Hematopoietic multipotent progenitor cell treated with erythropoietin and hydrocortisone succinate and interleukin-3 and kit ligand, for 15 days (in vitro differentiated cells): ENCODE data around the gene CNOT6.
A peak's percentile ranks its signal among the peaks of the same experiment; 100 is the strongest.
"Not testable (repeated sequence)": the region's sequence is repeated elsewhere in the genome, so short reads cannot be mapped to it uniquely, and the experiment has no call there.

Experiments used
- DNase-seq: peaks from one replicate; pipeline ENCODE4 v3.0.0-alpha.2; 2015; ENCODE audit warnings: low spot score

CNOT6 gene

GRCh38 chr5:180521101-180521500 is 26.9 kb downstream of the CNOT6 start:
- no peak for DNase-seq

- DNase-seq: no peak
Measured at GRCh38 chr5:180521591-180521990, 27.4 kb downstream of the CNOT6 start.

GRCh38 chr5:180522330-180522729 is 28.2 kb downstream of the CNOT6 start:
- DNase-seq: no peak

- DNase-seq: no peak
Measured at GRCh38 chr5:180523629-180524466, 29.7 kb downstream of the CNOT6 start.

- peak; percentile 41 for DNase-seq
Measured at GRCh38 chr5:180525399-180525798, 31.2 kb downstream of the CNOT6 start.

GRCh38 chr5:180526269-180526668 is 32.1 kb downstream of the CNOT6 start:
- no peak for DNase-seq

GRCh38 chr5:180527659-180528058 is 33.5 kb downstream of the CNOT6 start:
- DNase-seq: no peak

GRCh38 chr5:180531036-180531585 is 36.9 kb downstream of the CNOT6 start:
- not testable (repeated sequence) for DNase-seq

GRCh38 chr5:180532268-180532667 is 38.1 kb downstream of the CNOT6 start:
- DNase-seq: no peak

GRCh38 chr5:180533845-180534244 is 39.7 kb downstream of the CNOT6 start:
- DNase-seq: no peak

- no peak for DNase-seq
Measured at GRCh38 chr5:180535573-180535972, 41.4 kb downstream of the CNOT6 start.

- no peak for DNase-seq
Measured at GRCh38 chr5:180540050-180540694, 46.0 kb downstream of the CNOT6 start.

- DNase-seq: no peak
Measured at GRCh38 chr5:180541710-180542109, 47.5 kb downstream of the CNOT6 start.

- no peak for DNase-seq
Measured at GRCh38 chr5:180545248-180545647, 51.1 kb downstream of the CNOT6 start.

- no peak for DNase-seq
Measured at GRCh38 chr5:180548563-180548962, 54.4 kb downstream of the CNOT6 start.

- DNase-seq: peak; percentile 61
Measured at GRCh38 chr5:180553530-180553929, 59.4 kb downstream of the CNOT6 start.

GRCh38 chr5:180555168-180555921 is 61.2 kb downstream of the CNOT6 start:
- DNase-seq: peak; percentile 86

GRCh38 chr5:180557217-180557809 is 63.1 kb downstream of the CNOT6 start:
- DNase-seq: no peak

GRCh38 chr5:180558232-180558631 is 64.1 kb downstream of the CNOT6 start:
- no peak for DNase-seq

- DNase-seq: no peak
Measured at GRCh38 chr5:180563994-180564393, 69.8 kb downstream of the CNOT6 start.

GRCh38 chr5:180568914-180569313 is 74.7 kb downstream of the CNOT6 start:
- no peak for DNase-seq

- DNase-seq: no peak
Measured at GRCh38 chr5:180575571-180575970, 81.4 kb downstream of the CNOT6 start.
